Neural cell (in vitro differentiated cells): ENCODE data around the gene AIF1L. TPM values are rescaled to one million over a fixed set of nuclear protein-coding genes. Genes with fewer than 3 reads are reported as not detected.

Experiments used
- H2AFZ ChIP-seq: fragments of 200-600, 300-800 bp; sonication (generic), shearing (Covaris generic); 2 replicates; pipeline ENCODE4 v1.6.0; 2014; ENCODE audit warnings: low read depth, mild to moderate bottlenecking, antibody characterized with exemption, low read length, moderate library complexity
- H3F3A ChIP-seq: fragments of 200-600 bp; shearing (Covaris generic); 2 replicates; pipeline ENCODE4 v1.6.1; 2016; ENCODE audit warnings: mild to moderate bottlenecking, moderate library complexity, mixed read lengths, antibody characterized with exemption, low read length; ENCODE audit not compliant: insufficient read depth, poor library complexity, severe bottlenecking
- H3K27ac ChIP-seq: fragments of 200-600, 300-800 bp; sonication (generic), shearing (Covaris generic); 2 replicates; pipeline ENCODE4 v1.5.1; 2014; ENCODE audit warnings: mild to moderate bottlenecking, low read length, moderate library complexity
- H3K27me3 ChIP-seq: fragments of 300-800, 200-600 bp; sonication (generic), shearing (Covaris generic); 2 replicates; pipeline ENCODE4 v1.6.0; 2014; ENCODE audit warnings: mild to moderate bottlenecking, low read depth, low read length, moderate library complexity; ENCODE audit not compliant: insufficient read depth
- H3K36me3 ChIP-seq: fragments of 300-800, 200-600 bp; sonication (generic), shearing (Covaris generic); 2 replicates; pipeline ENCODE4 v1.5.1; 2014; ENCODE audit warnings: mild to moderate bottlenecking, antibody characterized with exemption, low read length, moderate library complexity; ENCODE audit not compliant: insufficient read depth
- H3K4me2 ChIP-seq: fragments of 300-800, 200-600 bp; sonication (generic), shearing (Covaris generic); 2 replicates; pipeline ENCODE4 v1.6.0; 2014; ENCODE audit warnings: mild to moderate bottlenecking, low read length
- H3K4me3 ChIP-seq: fragments of 300-800, 200-600 bp; sonication (generic), shearing (Covaris generic); 2 replicates; pipeline ENCODE4 v1.5.1; 2014; ENCODE audit warnings: mild to moderate bottlenecking, low read length, moderate library complexity
- H3K79me2 ChIP-seq: fragments of 200-600 bp; shearing (Covaris generic); replicated peaks from 2 replicates; pipeline ENCODE4 v1.6.0; 2014; ENCODE audit warnings: mild to moderate bottlenecking, low read length, moderate library complexity; ENCODE audit not compliant: insufficient read depth
- H3K9ac ChIP-seq: fragments of 300-800, 200-600 bp; sonication (generic), shearing (Covaris generic); 2 replicates; pipeline ENCODE4 v1.6.1; 2016; ENCODE audit warnings: mild to moderate bottlenecking, low read length, mixed read lengths
- H3K9me2 ChIP-seq: fragments of 200-600 bp; shearing (Covaris generic); 2 replicates; pipeline ENCODE4 v1.6.1; 2016; ENCODE audit warnings: mild to moderate bottlenecking, low read length, mixed read lengths; ENCODE audit not compliant: insufficient read depth
- H3K9me3 ChIP-seq: fragments of 200-600, 300-800 bp; sonication (generic), shearing (Covaris generic); 2 replicates; pipeline ENCODE4 v1.6.1; 2016; ENCODE audit warnings: mild to moderate bottlenecking, mixed run types, low read length, moderate library complexity, mixed read lengths
- H4K20me1 ChIP-seq: fragments of 200-600 bp; shearing (Covaris generic); 2 replicates; pipeline ENCODE4 v1.6.1; 2016; ENCODE audit warnings: mild to moderate bottlenecking, mixed run types; ENCODE audit not compliant: insufficient read depth
- CTCF ChIP-seq: fragments of 450-650 bp; IDR thresholded peaks from 2 replicates; pipeline ENCODE4 v1.5.1; 2014; ENCODE audit warnings: antibody characterized with exemption, mild to moderate bottlenecking, moderate library complexity; ENCODE audit not compliant: poor library complexity, severe bottlenecking
- EP300 ChIP-seq: fragments of 450-650 bp; conservative IDR thresholded peaks from 2 replicates; pipeline ENCODE4 v1.6.1; 2014; ENCODE audit warnings: antibody characterized with exemption, mild to moderate bottlenecking, moderate library complexity; ENCODE audit not compliant: poor library complexity, severe bottlenecking
- EZH2 ChIP-seq: fragments of 200-600, 300-800 bp; shearing (Covaris generic), sonication (generic); IDR thresholded peaks from 2 replicates; pipeline ENCODE4 v1.6.1; 2014; ENCODE audit warnings: antibody characterized with exemption, low read length, borderline replicate concordance, mild to moderate bottlenecking; ENCODE audit not compliant: insufficient read depth, poor library complexity, severe bottlenecking
- MXI1 ChIP-seq: fragments of 450-650 bp; conservative IDR thresholded peaks from 2 replicates; pipeline ENCODE4 v1.6.1; 2014; ENCODE audit warnings: antibody characterized with exemption, mild to moderate bottlenecking; ENCODE audit not compliant: poor library complexity, severe bottlenecking
- POLR2AphosphoS5 ChIP-seq: IDR thresholded peaks from 2 replicates; pipeline ENCODE4 v1.6.1; 2012
- RAD21 ChIP-seq: fragments of 450-650 bp; conservative IDR thresholded peaks from 2 replicates; pipeline ENCODE4 v1.6.1; 2014; ENCODE audit warnings: antibody characterized with exemption, mild to moderate bottlenecking, moderate library complexity
- REST ChIP-seq: IDR thresholded peaks from 2 replicates; pipeline ENCODE4 v1.6.1; 2012; ENCODE audit warnings: borderline replicate concordance
- SMC3 ChIP-seq: fragments of 450-650 bp; conservative IDR thresholded peaks from 2 replicates; pipeline ENCODE4 v1.6.1; 2014; ENCODE audit warnings: antibody characterized with exemption, mild to moderate bottlenecking, moderate library complexity; ENCODE audit not compliant: poor library complexity
- TAF1 ChIP-seq: IDR thresholded peaks from 2 replicates; pipeline ENCODE4 v1.6.1; 2012; ENCODE audit warnings: low read depth
- polyA plus RNA-seq: library from polyadenylated mRNA; depleted of rRNA; stranded (reverse); fragments of >200 nt; gene quantifications from 2 replicates; pipeline ENCODE4 v1.2.3, GENCODE V29; 2014

The AIF1L gene
- polyA plus RNA-seq, 1 donor from 2014 or later, result 3.4 TPM

- Histone ChIP-seq H3K36me3 (no peaks in the 10 kb centered on the region), H4K20me1 (no peaks in the 10 kb centered on the region), H3K27ac (no peak overlapping the region), H2AFZ (no peak overlapping the region), H3K4me3 (no peak overlapping the region), H3K9ac (no peak overlapping the region), H3K27me3 (no peaks in the 10 kb centered on the region), H3F3A (no peaks in the 10 kb centered on the region), H3K79me2 (no peaks in the 10 kb centered on the region), H3K9me2 (no peaks in the 10 kb centered on the region), H3K9me3 (no peaks in the 10 kb centered on the region), H3K4me2 (no peak overlapping the region)
- no peak for TF ChIP-seq TAF1
- TF ChIP-seq SMC3, result no peak
- TF ChIP-seq POLR2AphosphoS5, result no peak
- TF ChIP-seq REST, result no peak
- TF ChIP-seq RAD21, result no peak
- no peak for TF ChIP-seq MXI1
- no peak for TF ChIP-seq EZH2
- no peak for TF ChIP-seq CTCF
- no peak for TF ChIP-seq EP300
Observed at GRCh38 chr9:131119600-131119999, 23.3 kb downstream of the AIF1L start.

GRCh38 chr9:131120620-131121228, 24.4 kb downstream of the AIF1L start:
- Histone ChIP-seq H3K4me2 (no peak overlapping the region), H3K79me2 (peaks cover 1% of the 10 kb centered on the region), H3K27ac (no peak overlapping the region), H2AFZ (no peak overlapping the region), H3K27me3 (no peaks in the 10 kb centered on the region), H3K9ac (no peak overlapping the region), H3F3A (no peaks in the 10 kb centered on the region), H3K9me2 (no peaks in the 10 kb centered on the region), H3K4me3 (no peak overlapping the region), H4K20me1 (no peaks in the 10 kb centered on the region), H3K9me3 (no peaks in the 10 kb centered on the region), H3K36me3 (no peaks in the 10 kb centered on the region)
- TF ChIP-seq RAD21 (no peak), REST (no peak), EZH2 (no peak), POLR2AphosphoS5 (no peak), CTCF (no peak)
